Fibroblast of lung (primary cell): ENCODE results near the gene PDGFC. TPM values are rescaled to one million over a fixed set of nuclear protein-coding genes. Genes with fewer than 3 reads are reported as not detected.

Experiments
- DNase-seq, 2 donors: peaks; one replicate each; pipeline versions ENCODE4 v3.0.0 to v3.0.0-alpha.2; 2010; ENCODE audit warnings: low read depth in 2 of 2
- H2AFZ ChIP-seq: 2 replicates; pipeline ENCODE4 v1.5.1; 2012; ENCODE audit warnings: low read length, control low read depth, inconsistent platforms
- H3K27ac ChIP-seq: 2 replicates; pipeline ENCODE4 v1.5.1; 2011; ENCODE audit warnings: low read length, control low read depth; ENCODE audit not compliant: insufficient read depth
- H3K27me3 ChIP-seq: 2 replicates; pipeline ENCODE4 v1.5.1; 2011; ENCODE audit warnings: mild to moderate bottlenecking, low read length; ENCODE audit not compliant: control insufficient read depth, insufficient read depth
- H3K36me3 ChIP-seq: 2 replicates; pipeline ENCODE4 v1.5.1; 2011; ENCODE audit warnings: low read length; ENCODE audit not compliant: control insufficient read depth, insufficient read depth
- H3K4me1 ChIP-seq: 2 replicates; pipeline ENCODE4 v1.5.1; 2011; ENCODE audit warnings: low read length; ENCODE audit not compliant: control insufficient read depth, insufficient read depth; ENCODE audit errors: extremely low read depth
- H3K4me2 ChIP-seq: 2 replicates; pipeline ENCODE4 v1.5.1; 2011; ENCODE audit warnings: low read length, control low read depth; ENCODE audit not compliant: insufficient read depth; ENCODE audit errors: extremely low read depth
- H3K4me3 ChIP-seq, 4 experiments: fragments of 200-600 bp in 1 of 4; sonication (generic) in 1 of 4; replicated peaks in 1 of 4; 2 replicates each; pipeline ENCODE4 v1.5.1; 2011 to 2016; ENCODE audit warnings: low read length in 4 of 4, low read depth in 3 of 4, mild to moderate bottlenecking in 3 of 4, control low read depth in 2 of 4, inconsistent platforms in 1 of 4, mixed read lengths in 1 of 4; ENCODE audit not compliant: insufficient read depth in 1 of 4; ENCODE audit errors: control extremely low read depth in 1 of 4
- H3K79me2 ChIP-seq: 2 replicates; pipeline ENCODE4 v1.5.1; 2012; ENCODE audit warnings: mild to moderate bottlenecking, low read length, inconsistent platforms; ENCODE audit not compliant: control insufficient read depth, insufficient read depth
- H3K9ac ChIP-seq: 2 replicates; pipeline ENCODE4 v1.5.1; 2011; ENCODE audit warnings: mild to moderate bottlenecking, low read length, control low read depth; ENCODE audit not compliant: insufficient read depth
- H3K9me3 ChIP-seq: 2 replicates; pipeline ENCODE4 v1.5.1; 2012; ENCODE audit warnings: low read depth, low read length; ENCODE audit not compliant: control insufficient read depth, insufficient read depth
- H4K20me1 ChIP-seq: 2 replicates; pipeline ENCODE4 v1.5.1; 2011; ENCODE audit warnings: low read length; ENCODE audit not compliant: control insufficient read depth, insufficient read depth; ENCODE audit errors: extremely low read depth
- EZH2 ChIP-seq: IDR thresholded peaks from 2 replicates; pipeline ENCODE4 v1.5.1; 2012; ENCODE audit warnings: low read length, control low read depth, mild to moderate bottlenecking; ENCODE audit errors: missing control alignments
- polyA plus RNA-seq, 2 donors: library from polyadenylated mRNA; depleted of rRNA in 1 of 2; stranded (reverse) in 1 of 2; unstranded in 1 of 2; fragments of >200 nt; gene quantifications; 2 replicates each; pipeline ENCODE4 v1.2.1, GENCODE V29; 2011 to 2012; ENCODE audit warnings: missing spikeins in 1 of 2
- total RNA-seq: library from RNA; depleted of rRNA; stranded (reverse); fragments of >200 nt; gene quantifications from 2 replicates; pipeline ENCODE4 v1.2.1, GENCODE V29; 2014
- TF ChIP-seq, protein P1 (sequence below), 2 donors: IDR thresholded peaks in 1 of 2; conservative IDR thresholded peaks in 1 of 2; 1 replicate in 1 of 2; 2 replicates in 1 of 2; pipeline ENCODE4 v1.5.1; 2011 to 2012; ENCODE audit warnings: low read length in 2 of 2, control low read depth in 1 of 2, inconsistent platforms in 1 of 2, low read depth in 1 of 2, mild to moderate bottlenecking in 1 of 2

The PDGFC gene
- total and polyA plus RNA-seq, 2 donors (not counting 1 experiment from before 2014, with no cell fraction given): 43.4 to 103 TPM

DNA sequence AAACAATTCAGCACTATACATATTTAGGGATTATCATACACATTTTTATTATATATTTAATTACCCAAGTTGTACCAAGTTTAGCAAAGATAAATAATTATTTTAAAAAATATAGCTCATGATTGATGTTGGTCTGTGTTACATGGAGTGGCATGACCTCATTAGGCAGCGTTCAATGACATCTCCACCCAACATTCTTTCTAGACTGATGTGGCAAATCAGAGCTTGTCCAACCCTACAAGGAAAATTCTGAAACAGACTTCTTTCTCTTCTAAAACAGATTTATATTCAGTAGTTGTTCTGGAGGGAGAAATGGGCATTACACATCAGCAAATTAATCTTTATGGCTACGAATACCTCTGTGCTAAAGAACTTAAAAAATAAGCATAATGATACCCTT is 189.7 kb downstream of the PDGFC start:
- Histone ChIP-seq H3K4me2 (no peak overlapping the region), H3K9ac (no peak overlapping the region), H3K36me3 (no peaks in the 10 kb centered on the region), H3K4me1 (peaks cover 6% of the 10 kb centered on the region), H3K4me3 (no peak overlapping the region), H3K27ac (peak overlapping the region; percentile 19), H4K20me1 (no peaks in the 10 kb centered on the region), H3K27me3 (no peaks in the 10 kb centered on the region), H2AFZ (no peak overlapping the region), H3K9me3 (no peaks in the 10 kb centered on the region), H3K79me2 (peaks cover 2% of the 10 kb centered on the region)
- TF ChIP-seq, protein P1, sequence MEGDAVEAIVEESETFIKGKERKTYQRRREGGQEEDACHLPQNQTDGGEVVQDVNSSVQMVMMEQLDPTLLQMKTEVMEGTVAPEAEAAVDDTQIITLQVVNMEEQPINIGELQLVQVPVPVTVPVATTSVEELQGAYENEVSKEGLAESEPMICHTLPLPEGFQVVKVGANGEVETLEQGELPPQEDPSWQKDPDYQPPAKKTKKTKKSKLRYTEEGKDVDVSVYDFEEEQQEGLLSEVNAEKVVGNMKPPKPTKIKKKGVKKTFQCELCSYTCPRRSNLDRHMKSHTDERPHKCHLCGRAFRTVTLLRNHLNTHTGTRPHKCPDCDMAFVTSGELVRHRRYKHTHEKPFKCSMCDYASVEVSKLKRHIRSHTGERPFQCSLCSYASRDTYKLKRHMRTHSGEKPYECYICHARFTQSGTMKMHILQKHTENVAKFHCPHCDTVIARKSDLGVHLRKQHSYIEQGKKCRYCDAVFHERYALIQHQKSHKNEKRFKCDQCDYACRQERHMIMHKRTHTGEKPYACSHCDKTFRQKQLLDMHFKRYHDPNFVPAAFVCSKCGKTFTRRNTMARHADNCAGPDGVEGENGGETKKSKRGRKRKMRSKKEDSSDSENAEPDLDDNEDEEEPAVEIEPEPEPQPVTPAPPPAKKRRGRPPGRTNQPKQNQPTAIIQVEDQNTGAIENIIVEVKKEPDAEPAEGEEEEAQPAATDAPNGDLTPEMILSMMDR (conservative IDR thresholded peaks at IDR 0.05 in 1 of 2, IDR thresholded peaks at IDR 0.05 in 1 of 2; ENCODE audit: low read depth in 1 of 2, low read length in 2 of 2): no peak
- TF ChIP-seq EZH2: no peak
- peak; percentile 64 to 75 for DNase-seq

DNA sequence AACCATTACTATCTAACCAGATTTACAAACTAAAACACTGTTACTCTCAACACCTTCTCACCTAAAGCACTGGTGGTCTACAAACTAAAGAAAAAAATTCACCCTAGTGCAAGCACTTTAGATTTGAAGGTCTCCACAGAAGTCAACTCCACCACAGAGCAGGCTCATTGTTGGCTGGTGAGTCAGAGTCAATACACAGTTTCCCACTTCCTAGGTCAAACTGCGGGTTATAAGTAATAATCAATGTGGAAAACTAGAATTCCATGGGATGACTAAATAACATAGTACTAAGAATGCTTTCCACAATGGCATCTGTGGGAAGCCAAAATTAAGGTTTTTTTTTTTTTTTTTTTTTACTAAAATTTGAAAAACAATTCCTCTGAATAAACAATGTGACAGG is 191.8 kb downstream of the PDGFC start:
- Histone ChIP-seq H3K27ac (peak overlapping the region; percentile 60), H4K20me1 (no peaks in the 10 kb centered on the region), H3K4me2 (peak overlapping the region; percentile 49), H2AFZ (no peak overlapping the region), H3K9me3 (no peaks in the 10 kb centered on the region), H3K4me1 (peaks cover 6% of the 10 kb centered on the region), H3K36me3 (no peaks in the 10 kb centered on the region), H3K4me3 (no peak overlapping the region), H3K79me2 (peaks cover 8% of the 10 kb centered on the region), H3K27me3 (no peaks in the 10 kb centered on the region), H3K9ac (no peak overlapping the region)
- TF ChIP-seq EZH2: no peak
- TF ChIP-seq, protein P1 (conservative IDR thresholded peaks at IDR 0.05 in 1 of 2, IDR thresholded peaks at IDR 0.05 in 1 of 2; ENCODE audit: low read depth in 1 of 2, low read length in 2 of 2): no peak
- peak; percentile 89 to 98 for DNase-seq

DNA sequence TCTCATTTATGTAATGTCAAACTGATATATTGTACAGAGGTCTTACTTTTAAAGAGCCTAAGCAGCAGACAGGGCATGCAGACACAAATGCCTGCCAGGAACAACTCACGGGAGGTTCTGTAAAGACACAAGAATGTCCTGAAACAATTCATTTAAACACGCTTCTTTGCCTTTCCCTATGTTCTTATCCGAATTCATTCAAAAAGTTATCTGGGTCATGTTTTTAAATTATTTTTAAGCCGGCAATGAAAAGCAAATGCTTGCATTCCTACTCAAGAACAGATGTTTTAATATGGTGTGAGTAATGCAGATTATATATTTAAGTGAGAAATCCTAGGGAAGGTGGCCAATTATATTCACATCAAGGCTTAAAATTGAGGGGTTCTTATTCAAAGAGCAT is 192.6 kb downstream of the PDGFC start:
- peak overlapping the region; percentile 60 for H3K27ac ChIP-seq

More for the DNA sequence above, 192.6 kb downstream of the PDGFC start:
- no peak overlapping the region for H3K4me3 ChIP-seq
- peaks cover 8% of the 10 kb centered on the region for H3K79me2 ChIP-seq
- TF ChIP-seq, protein P1 (conservative IDR thresholded peaks at IDR 0.05 in 1 of 2, IDR thresholded peaks at IDR 0.05 in 1 of 2; ENCODE audit: low read depth in 1 of 2, low read length in 2 of 2): no peak
- no peak for TF ChIP-seq EZH2
- H3K36me3 ChIP-seq: no peaks in the 10 kb centered on the region
- H2AFZ ChIP-seq: no peak overlapping the region
- no peaks in the 10 kb centered on the region for H4K20me1 ChIP-seq
- no peaks in the 10 kb centered on the region for H3K9me3 ChIP-seq
- H3K27me3 ChIP-seq: no peaks in the 10 kb centered on the region
- no peak overlapping the region for H3K9ac ChIP-seq
- H3K4me1 ChIP-seq: peaks cover 6% of the 10 kb centered on the region
- DNase-seq: peak; percentile 49 to 82
- H3K4me2 ChIP-seq: no peak overlapping the region
